HG02981 (cell line): Measurements from ENCODE around the gene STK36.

Source experiments
- ATAC-seq: cut with Tn5 transposase; IDR thresholded peaks from one replicate; pipeline ENCODE4 v1.9.1; 2021; ENCODE audit warnings: mild to moderate bottlenecking, moderate library complexity; ENCODE audit not compliant: unreplicated experiment

STK36 gene

GRCh38 chr2:218671654-218672566 is at the start of gene STK36, which contains the start of gene RNF25:
TSS of gene STK36 (plus strand) at chr2:218672086. CDS start at chr2:218672830, 744 bp downstream.
TSS of gene RNF25 (minus strand) at chr2:218672002. CDS start at chr2:218671970, 32 bp downstream.
- ATAC-seq: peak; percentile 98

- no peak for ATAC-seq
These were observed 49.1 kb upstream of the STK36 start for GRCh38 chr2:218622606-218623365.

GRCh38 chr2:218623366-218623705 is 48.5 kb upstream of the STK36 start:
- ATAC-seq: no peak

- no peak for ATAC-seq
These were observed 45.5 kb upstream of the STK36 start for GRCh38 chr2:218626369-218626768.

- ATAC-seq: no peak
These were observed 43.9 kb upstream of the STK36 start for GRCh38 chr2:218627939-218628338.

GRCh38 chr2:218631837-218632236 is 40.0 kb upstream of the STK36 start:
- ATAC-seq: no peak

GRCh38 chr2:218635719-218636118 is 36.2 kb upstream of the STK36 start:
- no peak for ATAC-seq

- no peak for ATAC-seq
These were observed 33.5 kb upstream of the STK36 start for GRCh38 chr2:218638372-218638771.

GRCh38 chr2:218642121-218642656 is 29.7 kb upstream of the STK36 start:
- ATAC-seq: no peak

- no peak for ATAC-seq
These were observed 29.1 kb upstream of the STK36 start for GRCh38 chr2:218642786-218643185.

GRCh38 chr2:218643751-218644310 is 28.1 kb upstream of the STK36 start:
- no peak for ATAC-seq

GRCh38 chr2:218644721-218645120 is 27.2 kb upstream of the STK36 start:
- no peak for ATAC-seq

- ATAC-seq: no peak
These were observed 26.8 kb upstream of the STK36 start for GRCh38 chr2:218645126-218645525.

- peak; percentile 39 for ATAC-seq
These were observed 23.6 kb upstream of the STK36 start for GRCh38 chr2:218648088-218648786.

GRCh38 chr2:218648787-218649100 is 23.1 kb upstream of the STK36 start:
- ATAC-seq: no peak

- no peak for ATAC-seq
These were observed 16.1 kb upstream of the STK36 start for GRCh38 chr2:218655751-218656150.

GRCh38 chr2:218658671-218659257 is 13.1 kb upstream of the STK36 start:
- ATAC-seq: peak; percentile 46

- peak; percentile 94 for ATAC-seq
These were observed 12.5 kb upstream of the STK36 start, which contains the start of the genes BCS1L and ZNF142 for GRCh38 chr2:218659258-218659987. TSS of gene BCS1L (plus strand) at chr2:218659683. CDS start at chr2:218660988, 1,305 bp downstream. TSS of gene ZNF142 (minus strand) at chr2:218659623. CDS start at chr2:218656429, 3,194 bp downstream.

GRCh38 chr2:218659988-218660358 is 11.9 kb upstream of the STK36 start:
- no peak for ATAC-seq

GRCh38 chr2:218662377-218662776 is 9.5 kb upstream of the STK36 start:
- ATAC-seq: no peak
